GM10847 (cell line): ENCODE data around the gene VWF.

Source experiments
- POLR2A ChIP-seq: IDR thresholded peaks from 2 replicates; pipeline ENCODE4 v1.6.1; 2011; ENCODE audit not compliant: insufficient read length; ENCODE audit errors: extremely low read depth

VWF gene

DNA sequence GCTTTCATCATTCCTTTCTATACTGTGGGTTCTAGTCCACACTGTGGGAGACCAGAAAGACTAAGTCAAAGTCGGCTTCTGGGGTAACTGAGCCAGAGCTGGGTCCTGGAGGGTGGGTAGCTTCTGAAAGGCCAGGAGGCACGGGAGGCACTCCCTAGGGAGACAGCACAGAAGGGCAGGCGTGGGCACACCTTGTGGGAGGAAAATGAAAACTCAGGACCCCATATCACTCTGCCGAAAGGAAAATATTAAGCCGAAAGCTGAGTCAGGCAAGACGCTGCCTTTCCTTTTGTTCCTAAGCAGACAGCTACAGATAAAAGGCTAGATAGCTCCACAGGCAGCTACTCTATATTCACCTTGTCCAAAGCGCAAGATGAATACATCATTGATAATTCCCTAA is 200.1 kb downstream of the VWF start:
- no peak for TF ChIP-seq POLR2A

DNA sequence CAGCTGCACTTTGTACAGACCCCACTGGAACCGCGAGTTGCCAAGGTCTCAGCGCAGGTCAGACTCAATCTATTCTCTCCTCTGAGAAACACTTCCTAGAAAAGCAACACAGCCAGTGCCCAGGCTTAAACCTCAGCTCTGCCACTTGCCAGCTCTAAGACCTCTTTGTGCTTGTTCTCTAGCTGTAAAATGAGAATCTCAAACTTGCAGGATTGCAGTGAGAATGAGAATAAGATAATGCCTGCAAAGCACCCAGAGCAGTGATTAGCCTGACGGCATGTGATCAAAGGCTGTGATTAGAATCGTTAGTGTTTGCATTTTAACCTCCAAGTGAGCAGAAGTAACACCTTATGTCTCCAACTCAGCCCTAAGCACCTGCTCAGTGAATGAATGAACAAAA is 200.7 kb downstream of the VWF start:
- TF ChIP-seq POLR2A = no peak

DNA sequence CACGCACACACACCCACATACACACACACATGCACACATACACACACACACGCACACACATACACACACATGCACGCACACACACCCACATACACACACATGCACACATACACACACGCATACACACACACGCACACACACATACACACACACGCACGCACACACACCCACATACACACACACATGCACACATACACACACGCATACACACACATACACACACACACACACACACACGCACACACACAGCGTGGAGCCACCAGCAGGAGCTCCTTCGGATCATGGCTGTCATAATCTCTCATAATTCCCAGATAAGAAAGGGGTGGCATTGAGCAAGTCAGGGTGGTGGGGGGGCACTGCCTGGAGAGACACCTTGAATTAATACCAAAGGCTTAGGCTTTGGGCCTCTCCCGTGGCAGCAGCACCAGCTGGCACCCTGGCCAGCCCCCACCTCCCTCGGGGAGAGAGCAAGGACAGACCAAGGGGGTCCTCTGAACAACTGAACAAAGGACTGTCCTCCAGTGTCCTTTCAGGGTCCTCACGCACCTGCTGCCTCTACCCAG is 201.3 kb downstream of the VWF start:
- TF ChIP-seq POLR2A = no peak

DNA sequence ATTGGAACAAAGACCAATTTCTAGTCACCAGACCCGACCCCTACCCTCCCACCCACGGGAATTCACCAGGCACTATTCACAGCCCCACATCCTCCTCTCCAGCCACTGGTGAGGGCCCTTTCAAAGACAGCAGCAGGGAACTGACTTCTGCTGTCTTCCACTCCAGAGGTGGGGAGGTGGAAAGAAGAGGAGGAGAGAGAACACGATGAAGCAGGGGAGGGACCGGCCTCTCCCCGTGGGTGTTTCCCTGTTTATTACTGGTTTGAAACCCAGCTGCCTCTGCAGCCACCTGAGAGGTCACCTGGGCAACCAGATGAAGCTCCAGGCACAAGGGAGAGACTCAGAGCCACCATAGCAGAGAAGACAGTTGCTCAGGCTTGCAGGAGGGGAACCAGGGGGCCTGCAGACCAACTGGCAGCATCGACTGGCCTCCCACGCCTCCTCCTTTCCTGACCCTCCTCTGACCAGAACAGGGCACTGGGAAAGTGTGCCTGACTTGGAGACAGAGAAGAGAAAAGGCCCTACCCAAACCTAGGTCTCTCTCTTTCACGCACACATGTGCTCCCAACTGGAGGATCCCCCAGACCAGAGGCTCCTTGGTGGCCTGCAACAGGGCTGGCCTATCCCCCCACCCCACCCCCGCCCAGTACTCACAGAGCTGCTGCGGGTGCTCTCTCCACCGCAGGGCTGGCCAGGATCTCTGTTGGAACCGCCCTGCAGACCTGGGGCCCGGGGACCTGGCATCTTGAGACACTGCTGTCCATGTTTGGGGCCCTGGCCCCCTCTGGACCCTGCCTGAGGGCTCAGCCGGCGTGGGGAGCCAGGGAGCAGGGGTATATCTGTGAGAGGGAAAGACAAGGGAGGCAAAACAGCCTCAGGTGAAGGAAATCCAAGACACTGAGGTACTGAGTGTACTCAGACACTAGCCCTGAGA is 202.2 kb downstream of the VWF start:
- TF ChIP-seq POLR2A = no peak

DNA sequence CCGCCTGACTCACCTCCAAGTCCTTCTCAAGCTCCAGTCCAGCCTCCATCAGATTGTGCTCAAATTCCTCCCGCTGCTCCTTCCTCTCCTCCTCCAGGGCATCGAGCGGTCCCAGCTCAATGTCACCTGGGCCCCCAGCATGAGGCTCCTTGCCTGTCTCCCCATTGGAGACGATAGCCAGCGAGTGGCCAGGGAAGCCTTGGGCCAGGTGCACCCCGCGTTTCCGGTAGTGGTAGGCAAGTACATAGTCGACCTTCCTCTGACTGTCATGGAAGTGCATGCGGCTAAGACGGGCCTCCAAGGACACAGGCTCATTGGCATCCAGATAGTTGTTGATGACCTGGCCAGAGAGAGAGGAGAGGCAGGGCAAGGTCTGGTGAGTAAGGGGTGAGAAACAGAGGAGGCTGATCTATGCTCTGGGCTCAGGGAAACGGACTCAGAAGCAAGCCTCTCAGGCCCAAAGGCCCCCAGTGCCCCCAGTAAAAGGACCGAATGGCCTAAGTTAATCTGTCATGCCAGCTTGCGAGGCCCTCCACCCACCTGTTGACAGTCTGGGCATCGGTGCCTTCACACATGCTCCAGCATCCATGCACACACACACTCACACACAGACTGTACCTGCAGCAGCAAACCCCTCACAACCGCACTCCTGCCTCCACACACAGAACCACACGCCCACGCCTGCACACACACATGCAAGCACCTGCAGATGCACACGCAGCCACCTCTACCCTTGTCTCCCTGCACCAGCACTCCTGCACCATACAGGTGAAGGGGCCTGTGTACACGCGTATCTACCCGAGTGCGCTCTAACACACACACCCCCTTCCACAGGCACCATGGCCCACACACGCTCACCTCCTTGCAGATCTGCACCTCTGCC is 203.2 kb downstream of the VWF start:
- no peak for TF ChIP-seq POLR2A

DNA sequence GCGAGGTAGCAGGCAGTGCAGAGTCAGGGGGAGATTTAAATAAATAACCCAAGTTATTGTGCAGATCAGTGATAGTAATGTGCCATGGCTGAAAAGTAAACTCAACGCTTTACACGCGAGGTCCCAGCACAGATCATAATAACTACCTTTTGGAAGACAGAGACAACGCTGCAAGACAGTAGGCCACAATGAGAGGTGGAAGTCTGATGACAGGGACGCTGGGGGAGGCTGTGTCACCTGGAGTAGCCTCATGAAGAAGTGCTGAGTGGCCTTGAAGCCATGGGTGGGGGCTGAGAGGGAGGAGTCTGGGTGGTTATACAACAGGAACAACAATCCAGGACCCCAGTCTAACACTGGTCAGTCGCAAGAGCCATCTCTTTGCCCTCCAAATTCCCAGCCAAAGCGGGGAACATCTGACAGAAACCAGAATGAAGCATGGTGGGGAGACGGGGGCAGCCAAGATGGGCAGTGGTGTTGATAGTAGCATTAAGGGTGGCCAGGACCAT is 207.6 kb downstream of the VWF start:
- TF ChIP-seq POLR2A = no peak

DNA sequence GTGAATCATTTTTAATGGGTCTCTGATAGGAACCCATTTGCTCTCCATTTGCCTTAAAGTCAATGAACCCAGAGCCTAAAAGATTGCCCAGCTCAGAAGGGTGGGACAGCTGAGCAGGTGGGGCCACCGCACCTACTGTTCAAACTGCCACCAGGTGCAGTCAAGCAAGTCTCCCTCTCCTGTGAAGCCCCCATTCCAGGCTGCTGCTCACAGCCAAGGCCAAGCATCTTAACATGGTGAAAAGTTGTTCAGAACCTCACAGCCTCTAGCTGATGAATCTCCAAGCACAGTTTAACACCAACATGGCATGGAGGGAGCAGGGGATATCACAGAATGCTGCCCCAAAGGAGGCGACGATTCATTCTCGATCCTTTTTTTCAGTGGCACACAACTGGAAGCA is 209.0 kb downstream of the VWF start:
- TF ChIP-seq POLR2A = no peak

DNA sequence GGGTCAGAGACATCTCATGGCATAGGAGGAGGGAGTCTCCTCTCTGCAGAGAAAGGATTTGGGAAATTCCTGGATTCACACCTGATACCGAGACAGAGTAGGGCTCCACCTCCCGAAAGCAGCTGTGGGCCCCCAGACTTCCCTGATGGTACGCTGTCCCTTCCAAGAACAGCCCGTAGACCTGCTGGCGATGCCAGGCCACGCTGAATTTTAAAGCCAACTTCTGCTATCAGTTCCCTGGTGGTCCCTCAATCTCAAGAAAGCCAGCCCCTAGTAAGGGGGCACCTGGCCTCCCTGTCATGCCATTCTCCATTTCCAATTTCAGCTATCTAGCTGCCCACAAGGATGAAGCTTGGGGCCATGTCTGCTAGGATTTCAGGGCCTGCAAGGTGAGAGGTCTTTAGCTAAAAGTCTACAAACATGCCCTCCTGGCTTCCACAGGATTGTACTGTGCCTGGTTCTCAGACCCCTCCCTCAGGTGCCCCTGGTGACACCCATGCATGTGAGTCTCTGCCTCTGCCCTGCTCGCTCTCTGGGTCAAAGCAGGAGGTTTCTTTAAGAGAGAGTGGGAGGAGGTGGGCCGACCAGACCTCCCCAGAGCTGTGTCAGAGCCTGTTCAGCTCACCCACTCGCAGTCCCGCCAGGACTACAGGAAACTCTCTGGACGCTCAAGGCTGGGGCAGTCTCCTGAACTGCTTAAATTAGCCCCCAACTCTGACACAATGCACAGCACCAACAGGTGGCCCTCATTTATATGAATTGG is 209.9 kb downstream of the VWF start:
- TF ChIP-seq POLR2A = no peak

DNA sequence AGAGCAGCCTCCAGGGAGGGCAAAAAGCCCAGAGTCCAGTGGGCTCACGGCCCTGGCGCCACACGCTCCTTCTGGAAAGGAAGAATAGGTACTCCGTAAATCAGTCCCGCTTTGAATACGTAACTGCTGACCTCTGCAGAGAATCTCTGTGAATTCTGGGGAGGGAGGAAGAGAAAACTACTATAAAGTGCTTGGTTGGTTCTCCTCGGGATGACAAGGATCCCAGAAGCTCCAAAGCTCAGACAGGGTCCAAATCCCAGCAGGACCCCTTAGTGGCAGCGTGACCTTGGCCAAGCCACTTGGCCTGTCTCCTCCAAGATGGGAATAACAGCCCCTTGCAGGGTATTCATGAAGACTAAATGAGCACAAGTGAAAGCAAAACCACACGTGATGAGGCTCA is 211.1 kb downstream of the VWF start:
- no peak for TF ChIP-seq POLR2A

DNA sequence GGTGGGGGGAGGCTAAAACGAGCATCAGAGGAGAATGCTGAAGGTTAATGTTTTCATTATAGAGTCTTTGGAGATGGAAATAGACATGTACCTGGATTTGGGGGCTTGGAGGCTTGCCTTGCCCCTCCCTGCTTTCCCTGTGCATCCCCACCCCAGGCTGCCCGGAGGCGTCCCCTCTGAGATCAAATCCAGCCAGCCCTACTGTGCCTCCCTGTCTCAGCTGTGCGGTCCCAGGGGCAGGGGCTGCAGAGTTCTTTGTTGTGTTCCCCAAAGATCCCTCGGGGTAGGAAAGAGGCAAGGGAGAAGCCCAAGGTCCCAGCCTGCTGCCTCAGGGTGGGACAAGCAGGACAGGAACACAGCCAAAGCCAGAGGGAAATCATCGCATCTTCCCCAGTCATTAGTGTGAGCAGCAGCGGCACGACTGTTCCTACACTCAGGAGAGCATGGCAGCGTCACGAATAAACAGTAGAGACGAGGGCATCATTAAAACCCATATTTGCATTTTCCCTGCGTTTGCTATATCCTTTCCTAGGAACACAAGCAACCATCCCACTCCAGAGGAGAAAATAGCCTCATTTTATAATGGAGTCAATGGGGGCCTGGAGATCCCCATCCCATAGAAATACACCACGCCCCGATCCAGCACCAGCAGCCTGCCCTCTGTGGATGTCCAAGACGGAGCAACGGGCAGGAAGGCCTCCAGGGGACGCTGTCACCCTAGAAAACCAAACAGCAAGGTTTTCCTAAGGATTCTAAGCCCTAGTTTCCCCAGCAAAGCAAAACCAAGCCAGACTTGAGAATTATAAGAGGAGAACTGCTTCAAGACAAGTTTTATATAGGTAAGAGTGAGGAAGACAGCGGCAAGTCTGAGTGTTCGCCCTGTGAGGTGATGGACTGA is 211.8 kb downstream of the VWF start:
- TF ChIP-seq POLR2A = no peak

DNA sequence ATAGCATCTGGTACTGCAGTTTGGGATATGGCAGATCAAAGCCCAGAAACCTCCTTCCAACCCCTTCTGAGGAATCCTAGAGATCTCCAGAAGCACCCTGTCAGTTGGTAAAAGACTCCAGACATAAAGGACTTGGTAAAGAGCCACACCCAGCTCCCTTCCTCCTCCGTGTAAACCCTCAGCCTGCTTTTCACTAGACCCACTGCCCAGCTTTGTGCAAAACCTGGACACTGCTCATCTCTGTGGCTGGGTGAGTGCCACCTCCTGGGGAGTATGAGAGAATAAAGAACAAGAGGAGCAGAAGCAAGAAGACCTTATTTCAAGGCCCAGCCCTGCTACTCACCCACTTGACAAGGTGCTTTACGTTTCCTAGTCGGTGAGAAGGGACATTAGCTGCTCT is 212.5 kb downstream of the VWF start:
- TF ChIP-seq POLR2A = no peak

DNA sequence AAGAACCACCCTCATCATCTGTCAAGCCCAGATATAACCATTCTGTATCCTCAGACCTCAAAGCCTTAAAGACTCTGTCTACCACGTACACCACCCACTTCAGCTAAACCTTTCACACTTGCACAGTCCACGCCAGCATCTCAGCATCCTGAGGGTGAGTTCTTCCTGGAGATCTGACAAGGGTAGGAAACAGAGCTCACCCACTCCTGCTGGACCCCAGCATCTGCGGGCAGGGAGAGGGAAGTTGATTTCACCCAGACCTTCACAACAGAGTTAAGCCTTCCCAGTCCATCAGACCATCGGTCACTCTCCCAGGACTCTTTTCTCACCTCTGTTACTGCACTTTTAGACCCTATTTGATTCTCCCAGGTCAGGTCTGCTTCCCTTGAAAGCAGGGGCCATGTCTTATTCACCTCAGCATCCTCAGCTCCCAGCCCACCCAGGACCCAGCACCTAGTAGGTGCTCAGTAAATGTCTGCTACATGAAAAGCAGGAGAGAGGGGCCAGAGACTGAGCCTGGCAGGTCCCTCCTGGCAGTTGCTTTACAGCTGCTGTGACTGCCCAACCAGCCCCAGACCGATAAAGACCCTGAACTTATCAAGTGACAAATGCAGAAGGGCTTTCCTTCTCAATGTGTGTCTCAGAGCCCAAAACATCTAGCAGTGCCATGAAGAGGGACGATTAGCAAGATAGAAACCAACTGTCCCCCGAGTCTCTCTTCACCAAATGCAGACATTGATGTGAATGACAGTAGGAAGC is 213.5 kb downstream of the VWF start:
- TF ChIP-seq POLR2A = no peak

DNA sequence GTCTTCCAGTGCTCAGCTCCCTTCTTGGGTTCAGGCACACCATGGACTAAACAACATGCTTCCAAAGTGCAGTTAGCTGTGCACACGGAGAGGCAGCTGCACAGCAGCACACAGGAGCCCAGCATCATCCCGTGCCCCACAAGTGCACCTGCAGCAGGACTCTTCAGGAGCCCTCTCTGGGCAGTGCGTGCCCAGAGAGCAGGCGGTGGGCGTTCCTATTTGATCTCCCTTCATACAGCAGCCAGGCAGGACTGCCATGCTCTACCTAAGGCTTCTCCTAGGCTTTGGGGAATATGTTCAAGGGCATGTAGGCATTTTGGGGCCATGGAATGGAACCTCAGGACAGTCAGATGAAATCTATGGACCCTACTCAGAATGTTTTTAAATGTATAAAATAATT is 214.9 kb downstream of the VWF start:
- no peak for TF ChIP-seq POLR2A
